NCI-H748 treated with DMSO at 0.1 percent for 48 hours (cell line): ENCODE data around the gene RNF220.
"Not testable (repeated sequence)": the region's sequence is repeated elsewhere in the genome, so short reads cannot be mapped to it uniquely, and the experiment has no call there.

Source experiments
- DNase-seq: peaks from one replicate; lab custom pipeline; 2025; lab: John Stamatoyannopoulos, UW

The RNF220 gene

DNA sequence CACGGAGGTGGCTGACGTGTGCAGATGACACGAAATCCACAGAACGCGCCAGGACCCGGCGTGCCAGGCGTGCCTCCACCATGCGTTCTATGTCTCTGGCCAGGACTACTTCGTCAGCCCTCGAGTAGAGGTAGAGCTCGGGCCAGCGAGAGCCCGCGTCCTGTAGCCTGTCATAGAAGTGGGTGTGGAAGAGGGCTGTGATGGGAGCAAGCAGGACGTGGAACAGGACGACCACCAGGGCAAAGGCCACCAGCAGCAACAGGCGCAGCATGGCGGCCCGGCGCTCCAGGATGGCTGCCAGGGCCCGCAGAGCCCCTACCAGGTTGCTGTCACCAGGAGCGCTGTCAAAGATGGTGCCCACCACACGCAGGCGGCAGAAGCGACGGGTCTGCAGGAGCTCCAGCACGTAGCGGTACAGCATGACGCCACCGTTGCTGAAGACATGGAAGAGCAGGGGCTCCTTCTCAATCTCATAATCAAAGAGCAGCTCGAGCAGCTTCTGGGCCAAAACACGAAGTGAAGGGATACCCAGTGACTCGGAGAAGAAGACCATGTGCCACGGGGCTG is 249.6 kb downstream of the RNF220 start:
- no peak for DNase-seq

DNA sequence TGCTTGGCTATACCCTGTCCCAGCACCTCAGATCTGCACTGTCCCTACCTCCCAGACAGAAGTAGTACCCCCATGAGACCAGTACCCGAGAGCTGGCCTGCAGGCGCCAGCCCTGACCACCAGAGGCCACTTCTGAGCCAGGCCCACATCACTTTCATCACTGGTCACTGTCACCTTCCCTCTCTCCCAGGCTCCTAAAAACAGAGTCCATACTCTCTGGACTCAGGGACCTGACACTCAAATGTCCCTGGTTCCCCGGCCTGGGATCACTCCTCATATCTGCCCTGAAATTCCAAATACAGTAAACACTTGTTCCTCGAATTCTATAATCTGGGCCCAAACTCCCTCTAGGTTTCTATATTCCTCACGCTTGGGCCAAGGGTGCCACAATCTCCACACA is 250.6 kb downstream of the RNF220 start:
- no peak for DNase-seq

DNA sequence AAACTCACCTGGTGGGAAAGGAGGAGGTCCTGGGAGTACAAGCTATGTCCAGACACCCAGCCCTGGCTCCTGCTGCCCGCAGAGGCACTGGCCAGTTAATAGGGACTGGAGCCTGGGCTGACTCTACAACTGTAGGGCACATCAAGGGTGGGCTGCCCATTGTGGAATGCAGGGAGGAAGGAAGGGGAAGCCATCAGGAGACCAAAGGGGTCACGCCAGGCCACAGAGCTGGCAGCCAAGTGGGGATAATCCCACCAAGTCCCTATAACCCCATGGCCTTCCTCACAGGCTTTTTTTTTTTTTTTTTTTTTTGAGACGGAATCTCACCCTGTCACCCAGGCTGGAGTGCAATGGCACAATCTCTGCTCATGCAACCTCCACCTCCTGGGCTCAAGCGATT is 254.5 kb downstream of the RNF220 start:
- no peak for DNase-seq

DNA sequence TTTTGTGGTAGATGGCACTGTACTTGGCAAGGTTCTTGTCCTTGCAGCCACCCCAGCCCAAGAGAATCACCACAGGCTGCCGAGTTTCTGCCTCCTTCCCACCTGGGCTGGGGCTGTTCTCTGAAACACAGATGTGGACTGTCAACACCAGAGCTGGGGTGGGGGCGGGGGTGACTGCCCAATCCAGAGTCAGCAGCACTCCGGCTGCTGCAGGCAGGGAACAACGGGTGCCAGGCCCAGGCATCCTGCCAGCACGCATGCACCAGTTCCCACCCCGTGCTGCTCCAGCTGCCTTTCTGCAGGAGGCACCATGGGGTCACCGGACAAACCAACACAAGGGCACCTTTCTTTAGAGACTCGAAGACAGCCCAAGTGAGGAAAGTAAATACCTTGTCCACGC is 255.1 kb downstream of the RNF220 start:
- no peak for DNase-seq

DNA sequence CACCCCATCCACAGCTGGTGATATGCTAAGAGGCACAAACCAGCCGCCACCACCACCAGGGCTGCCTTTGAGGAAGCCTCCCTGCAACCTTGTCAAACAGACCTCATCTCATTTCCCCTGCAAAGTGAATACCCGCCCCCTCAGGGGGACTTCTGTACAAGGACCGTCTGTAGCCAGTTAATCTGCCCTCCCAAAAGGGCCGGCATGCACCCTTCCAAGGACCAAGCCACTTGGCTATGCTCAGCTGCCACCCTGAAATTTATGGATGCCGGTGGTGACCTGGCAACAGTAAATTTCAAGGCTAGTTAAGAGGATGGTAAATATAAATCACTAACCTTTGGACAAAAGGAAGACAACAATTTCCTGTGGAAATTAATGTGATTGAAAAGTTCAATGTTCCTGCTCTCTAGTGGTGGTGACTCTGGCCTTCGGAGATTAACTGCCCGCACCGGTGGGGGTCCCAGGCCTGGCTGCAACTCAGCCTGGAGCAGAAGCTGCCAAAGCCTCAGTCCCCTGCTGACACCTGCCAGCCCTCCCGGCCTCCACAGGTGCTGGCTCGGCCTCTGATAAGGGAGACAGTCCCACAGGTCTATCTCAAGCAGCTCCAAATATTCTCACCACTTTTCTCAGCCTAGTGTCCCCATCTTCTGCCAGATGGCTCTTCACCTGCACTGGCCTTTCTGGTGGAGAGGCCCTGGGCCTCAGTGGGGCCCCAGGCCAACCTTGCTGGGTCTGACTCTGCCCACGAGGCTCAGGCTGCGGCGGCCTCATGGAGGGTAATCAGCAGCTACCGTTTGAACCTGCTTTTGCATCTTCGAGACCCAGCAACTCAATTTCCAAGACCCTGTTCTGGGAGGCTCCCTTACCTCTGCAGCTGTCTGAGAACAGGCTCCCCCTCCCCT is 257.0 kb downstream of the RNF220 start:
- DNase-seq = no peak

DNA sequence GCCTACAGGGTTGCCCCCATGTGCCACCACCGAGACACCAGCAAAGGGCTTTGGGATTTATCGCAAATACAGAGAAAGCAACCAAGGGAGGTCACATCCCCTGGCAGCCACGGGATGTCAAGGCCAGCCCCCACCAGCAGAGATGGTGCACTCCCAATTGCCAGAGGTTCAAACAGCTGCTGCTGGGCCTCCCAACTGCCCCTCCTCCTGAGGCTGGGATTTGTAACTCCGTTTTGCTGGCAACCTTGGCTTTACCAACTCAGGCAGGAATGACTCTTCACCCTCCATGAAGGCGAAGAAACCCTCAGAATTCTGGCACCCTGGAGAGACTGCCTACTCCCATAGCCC is 257.6 kb downstream of the RNF220 start:
- no peak for DNase-seq

DNA sequence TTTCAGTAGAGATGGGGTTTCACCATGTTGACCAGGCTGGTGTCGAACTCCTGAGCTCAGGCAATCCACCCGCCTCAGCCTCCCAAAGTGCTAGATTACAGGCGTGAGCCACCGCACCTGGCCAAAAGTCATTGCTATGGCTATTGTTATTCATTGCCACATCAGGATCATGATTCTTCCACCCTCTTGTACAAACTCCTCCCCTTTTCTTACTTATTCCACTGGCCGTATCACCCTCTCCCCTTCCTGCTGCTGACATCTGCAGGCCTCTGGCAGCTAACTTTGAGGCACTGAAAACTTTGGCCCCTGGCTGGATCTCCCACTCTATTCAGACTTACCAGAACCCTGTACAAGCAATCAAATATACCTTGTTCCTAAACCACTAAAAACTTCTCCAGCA is 258.4 kb downstream of the RNF220 start:
- DNase-seq = no peak

DNA sequence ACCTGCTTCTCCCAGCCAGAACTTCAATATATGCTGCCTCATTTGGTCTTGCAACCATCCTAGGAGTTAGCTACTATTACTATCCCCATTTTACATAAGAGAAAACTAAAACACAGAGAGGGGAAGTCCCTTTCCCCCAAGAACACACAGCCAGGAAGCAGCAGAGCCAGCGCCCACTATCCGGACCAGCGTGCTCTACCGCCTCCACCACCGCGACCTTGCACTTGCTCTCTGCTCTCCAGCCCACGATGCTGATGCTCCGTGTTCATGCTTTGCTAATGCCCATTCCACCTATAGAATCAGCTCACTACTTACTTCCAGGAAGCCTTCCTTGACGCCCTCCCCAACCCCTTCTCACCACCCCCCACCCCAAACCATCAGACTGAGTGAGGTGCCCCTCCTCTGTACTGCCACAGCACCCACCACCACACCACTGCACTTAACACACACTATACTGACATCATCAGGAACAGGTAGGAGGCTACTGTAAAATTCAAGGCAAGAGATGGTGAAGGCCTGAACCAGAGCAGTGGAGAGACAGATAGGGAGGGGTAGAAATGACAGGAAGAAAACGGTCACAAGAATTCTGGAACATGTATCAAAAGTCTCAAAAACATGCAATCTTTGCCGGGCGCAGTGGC is 259.8 kb downstream of the RNF220 start:
- no peak for DNase-seq

DNA sequence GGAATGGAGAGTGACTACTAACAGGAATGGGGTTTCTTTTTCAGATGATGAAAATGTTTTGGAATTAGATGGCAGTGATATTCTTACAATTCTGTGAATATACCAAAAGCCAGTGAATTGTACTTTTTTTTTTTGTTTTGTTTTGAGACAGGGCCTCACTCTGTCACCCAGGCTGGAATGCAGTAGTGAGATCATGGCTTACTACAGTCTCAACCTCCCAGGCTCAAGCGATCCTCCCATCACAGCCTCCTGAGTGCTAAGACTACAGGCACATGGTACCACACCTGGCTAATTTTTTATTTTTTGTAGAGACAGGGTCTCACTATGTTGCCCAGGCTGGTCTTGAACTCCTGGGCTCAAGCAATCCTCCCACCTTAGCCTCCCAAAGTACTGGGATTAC is 261.7 kb downstream of the RNF220 start:
- not testable (repeated sequence) for DNase-seq

DNA sequence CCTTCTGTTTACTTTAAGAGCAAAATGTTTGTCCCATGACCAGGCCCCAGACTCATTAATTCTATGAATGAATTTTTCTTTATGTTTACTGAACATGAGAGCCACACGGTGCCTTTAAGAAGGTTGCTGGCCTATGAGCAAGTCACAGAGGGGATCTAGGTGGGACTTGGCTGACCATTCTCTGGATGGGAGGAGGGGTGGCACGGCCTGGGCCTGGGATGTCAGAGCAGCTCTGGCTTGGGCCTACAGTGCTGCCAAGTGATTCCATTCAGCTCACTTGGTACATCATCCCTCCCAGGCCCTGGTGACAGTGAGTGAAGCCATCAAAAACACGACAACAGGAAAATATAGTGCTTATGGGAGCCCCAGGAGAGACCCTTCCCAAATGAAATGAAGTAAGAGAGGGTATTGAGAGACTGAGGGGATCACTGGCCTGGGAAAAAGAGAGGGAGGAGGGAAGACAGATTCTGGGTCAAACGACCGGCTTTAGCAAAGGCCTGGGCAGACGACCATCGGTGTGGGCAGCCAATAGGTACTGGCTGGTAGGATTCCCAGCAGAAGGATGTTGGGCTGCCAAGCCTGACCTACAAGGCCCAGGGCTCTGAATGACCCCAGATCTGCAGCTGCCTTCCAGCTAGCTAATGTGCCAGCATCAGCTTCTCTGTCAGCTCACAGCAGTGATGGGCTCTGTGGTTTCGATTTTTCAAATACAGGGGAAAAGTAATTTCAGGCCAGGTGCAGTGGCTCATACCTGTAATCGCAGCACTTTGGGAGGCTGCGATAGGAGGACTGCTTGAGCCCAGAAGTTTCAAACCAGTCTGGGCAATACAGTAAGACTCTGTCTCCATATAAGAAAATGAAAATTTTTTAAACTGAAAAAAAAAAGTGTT is 265.9 kb downstream of the RNF220 start:
- no peak for DNase-seq

DNA sequence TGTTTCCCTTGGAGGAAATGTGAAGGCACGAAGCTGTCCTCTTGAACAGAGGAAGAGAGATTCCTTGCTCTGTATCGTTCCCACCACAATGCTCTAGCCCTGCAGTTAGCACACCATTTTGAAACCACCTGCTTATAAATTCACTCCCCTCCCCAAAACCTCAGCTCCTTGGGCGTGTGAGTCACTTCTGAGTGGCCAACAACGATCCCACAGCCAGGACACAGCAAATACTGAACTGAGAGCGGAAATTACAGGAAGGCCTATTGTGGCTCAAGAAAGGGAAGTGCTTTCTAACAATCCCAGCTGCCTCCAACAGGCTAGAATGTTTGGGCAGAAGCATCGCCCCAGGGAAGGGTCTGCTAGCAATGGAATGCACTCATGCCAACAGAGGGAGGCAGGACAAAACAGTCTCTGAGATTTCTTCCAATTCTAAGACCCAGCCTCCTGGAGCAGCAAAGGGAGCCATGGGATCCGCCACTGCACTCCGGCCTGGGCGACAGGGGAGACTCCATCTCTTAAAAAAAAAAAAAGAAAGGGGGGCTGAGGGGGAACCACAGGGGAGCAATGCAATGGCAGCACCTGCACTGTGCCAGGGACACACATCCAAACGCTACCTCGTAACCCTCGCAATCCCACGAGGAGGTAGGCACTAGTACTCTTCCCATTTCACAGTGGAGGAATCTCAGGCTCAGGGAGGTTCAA is 267.4 kb downstream of the RNF220 start:
- no peak for DNase-seq

DNA sequence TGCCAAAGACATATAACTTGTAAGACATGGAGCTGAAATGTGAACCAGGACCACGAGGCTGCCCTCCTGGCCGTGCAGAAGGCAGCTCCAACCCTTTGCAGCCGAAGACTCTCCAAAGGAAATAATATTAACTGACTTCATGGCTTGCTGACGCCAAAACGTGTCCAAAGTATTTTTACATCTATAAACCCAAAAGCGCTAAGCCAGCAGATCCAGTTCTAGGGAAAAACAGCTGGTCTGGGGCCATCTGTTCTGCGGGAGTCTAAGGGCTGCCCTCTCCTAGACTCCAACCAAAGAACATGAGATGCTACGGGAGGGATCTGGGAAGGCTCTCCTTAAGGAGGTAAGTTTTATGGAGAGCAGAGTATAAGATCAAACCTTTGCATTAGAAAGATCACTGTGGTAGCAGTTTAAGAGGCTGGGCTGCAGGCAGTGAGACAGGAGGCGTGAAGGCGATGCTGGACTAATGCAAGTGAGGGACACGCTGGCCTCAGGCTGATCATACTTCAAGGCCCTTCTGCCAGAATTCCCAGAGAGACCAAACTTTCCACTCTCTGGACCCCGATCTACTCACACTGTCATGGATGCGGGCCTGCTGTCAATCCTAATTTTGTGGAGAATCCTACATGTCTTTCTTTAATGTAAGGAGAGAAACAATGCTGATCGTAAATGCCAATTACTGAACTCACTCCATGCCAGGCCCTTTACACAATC is 268.1 kb downstream of the RNF220 start:
- DNase-seq = no peak

DNA sequence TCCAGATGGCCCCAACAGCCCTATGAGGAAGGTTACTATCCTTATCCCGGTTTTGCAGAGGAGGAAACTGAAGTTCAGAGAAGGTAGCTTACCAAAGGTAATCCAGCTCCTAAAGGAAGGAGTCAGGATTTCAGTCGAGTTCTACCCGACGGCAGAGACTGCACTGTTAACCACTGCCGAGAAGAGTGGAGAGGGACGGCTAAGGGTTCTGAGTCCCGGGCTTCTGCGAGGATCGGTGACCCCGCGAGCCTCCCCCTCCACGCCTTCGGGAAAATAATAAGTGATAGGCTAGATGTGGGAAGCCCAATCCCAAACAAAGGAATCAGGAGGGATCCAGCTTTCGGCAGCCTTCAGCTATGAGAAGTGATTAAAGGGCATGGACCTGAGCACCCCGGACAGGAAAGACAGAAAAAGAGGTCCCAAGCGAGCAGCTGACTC is 268.6 kb downstream of the RNF220 start:
- no peak for DNase-seq

DNA sequence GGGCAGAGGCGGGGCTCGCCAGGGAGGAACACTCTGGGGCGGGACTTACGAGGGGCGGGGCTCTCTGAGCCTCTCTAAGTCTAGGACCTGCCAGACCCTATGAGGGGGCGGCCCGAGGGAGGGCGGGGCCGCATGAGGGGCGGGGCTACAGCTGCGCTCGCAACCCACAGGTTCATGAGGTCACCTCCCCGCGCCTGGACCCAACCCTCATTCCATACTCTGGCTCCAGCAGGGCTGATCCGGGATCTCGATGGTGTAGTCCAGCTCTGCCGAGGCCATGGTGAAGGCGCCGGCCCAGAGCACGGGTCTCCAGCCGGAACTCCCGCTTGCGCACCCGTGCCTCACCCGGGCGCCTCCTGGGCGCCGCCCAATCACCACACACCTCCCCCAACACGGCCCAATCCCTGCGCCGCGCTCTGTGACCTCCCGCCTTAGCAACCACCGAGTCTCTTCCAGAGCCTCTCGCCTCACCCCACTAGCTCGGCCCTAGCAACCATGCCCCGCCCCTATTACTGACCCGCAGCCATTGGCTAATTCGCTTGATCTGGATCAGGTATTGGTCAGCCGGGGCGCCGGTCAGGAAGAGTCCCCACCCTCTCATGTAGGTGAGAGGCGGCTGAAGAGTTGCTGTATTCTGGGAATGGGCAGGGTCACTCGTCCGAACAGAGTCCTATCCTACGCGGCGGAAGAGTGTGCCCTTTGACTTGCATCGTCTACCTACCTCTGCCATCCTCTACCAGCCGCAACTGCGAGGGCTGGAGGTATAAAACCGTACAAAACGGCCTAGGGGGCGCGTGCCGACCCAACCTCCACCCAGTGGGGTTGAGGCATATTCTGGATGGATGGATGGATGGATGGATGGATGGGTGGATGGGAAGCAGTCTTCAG is 269.3 kb downstream of the RNF220 start, which contains the start of the genes ARMH1 and TMEM53:
ARMH1 (plus strand) TSS at position 602 of the 888 bp plus-strand sequence. CDS start 14,984 bp downstream, outside the sequence.
TMEM53 (minus strand) TSS at position 369 of the 888 bp plus-strand sequence; CDS start at position 279, 90 bp downstream.
- DNase-seq = peak; percentile 98

DNA sequence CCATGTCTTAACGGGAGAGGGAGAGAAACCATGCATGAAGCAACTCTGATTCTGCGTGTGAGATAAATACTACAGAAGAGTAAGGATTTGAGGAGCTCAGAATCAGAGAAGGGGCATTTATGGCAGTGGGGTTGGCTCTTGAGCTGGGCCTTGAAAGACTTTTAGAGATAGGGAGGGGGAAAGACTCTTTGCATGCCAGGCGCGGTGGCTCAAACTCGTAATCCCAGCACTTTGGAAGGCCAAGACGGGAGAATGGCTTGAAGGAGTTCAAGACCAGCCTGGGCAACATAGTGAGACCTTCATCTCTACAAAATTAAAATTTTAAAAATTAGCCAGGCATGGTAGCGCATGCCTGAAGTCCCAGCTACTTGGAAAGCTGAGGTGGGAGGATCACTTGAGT is 270.1 kb downstream of the RNF220 start:
- DNase-seq = no peak

DNA sequence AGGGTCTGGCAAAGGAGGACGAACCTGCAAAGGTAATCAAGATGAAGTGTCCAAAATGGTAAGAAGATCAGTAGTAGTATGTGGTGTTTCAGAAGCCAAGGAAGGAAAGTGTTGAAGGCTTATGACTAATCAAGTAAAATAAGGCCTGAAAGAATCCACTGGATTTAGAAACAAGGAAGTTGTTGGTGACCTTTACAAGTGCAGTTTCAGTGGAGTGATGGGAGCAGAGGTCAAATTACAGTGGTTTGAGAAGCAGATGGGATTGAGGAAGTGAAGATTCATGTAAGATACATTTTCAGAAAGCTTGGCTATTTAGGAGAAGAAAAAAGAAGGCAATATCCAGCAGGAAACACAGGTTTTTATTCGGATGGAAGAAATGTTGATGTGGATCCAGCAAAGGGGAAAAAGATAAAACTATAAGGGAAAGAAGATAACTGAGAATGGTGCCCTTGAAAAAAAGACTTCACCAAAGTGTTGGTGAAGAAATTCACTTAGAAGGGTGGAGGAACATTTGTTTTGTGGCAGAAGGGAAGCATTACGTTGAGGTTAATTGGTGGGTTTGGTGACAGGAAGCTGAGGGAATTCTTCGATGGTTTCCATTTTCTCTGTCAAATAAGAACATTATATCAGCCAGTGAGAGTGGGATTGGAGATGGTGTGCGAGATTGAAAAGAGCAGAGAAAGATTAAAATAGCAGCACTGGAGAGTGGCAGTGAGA is 271.6 kb downstream of the RNF220 start:
- DNase-seq = no peak

DNA sequence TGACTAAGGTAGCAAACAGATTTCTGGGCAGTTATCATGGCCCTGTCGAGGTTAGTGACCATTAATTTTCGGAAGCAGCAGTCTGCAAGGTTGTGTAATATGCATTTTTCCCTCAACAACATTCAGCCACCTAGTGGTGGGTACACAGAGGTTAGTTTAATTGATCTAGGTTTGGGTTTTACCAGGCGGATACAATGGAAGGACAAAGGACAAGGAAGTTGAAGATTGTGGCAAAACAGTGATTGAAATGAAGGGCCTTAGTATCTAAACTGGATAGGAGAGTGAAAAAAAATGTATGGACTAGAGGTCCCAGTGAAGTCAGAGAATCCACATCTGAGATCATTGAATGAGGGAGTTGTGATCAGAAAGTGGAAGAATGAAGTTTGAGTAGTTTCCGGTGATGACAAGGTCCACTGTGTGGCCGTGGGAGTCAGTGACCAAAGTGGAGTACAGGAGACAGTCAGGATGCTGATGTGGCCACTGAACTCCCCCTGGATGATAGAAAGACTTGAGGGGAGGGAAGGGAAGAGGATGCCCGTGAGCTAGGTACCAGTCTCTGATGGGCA is 272.2 kb downstream of the RNF220 start:
- DNase-seq = no peak

DNA sequence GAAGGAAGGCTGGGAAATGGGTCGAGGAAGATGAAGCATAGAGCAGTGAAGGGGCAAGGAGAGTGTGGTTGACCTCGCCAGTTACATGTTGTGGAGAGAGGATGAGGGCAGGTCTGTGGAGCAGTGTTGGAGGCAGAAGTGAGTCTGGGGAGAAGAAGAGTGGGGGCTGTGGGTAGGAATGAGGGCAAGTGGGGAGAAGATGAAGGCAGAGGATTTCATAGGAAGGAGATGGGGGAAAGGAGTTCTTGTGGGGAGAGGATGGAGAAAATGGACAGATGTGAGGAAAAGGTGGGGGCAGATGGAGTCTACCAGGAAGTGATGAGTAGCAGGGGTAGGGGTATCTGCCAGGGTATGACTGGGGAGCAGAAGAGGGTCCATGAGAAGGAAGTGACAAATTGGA is 273.1 kb downstream of the RNF220 start:
- no peak for DNase-seq

DNA sequence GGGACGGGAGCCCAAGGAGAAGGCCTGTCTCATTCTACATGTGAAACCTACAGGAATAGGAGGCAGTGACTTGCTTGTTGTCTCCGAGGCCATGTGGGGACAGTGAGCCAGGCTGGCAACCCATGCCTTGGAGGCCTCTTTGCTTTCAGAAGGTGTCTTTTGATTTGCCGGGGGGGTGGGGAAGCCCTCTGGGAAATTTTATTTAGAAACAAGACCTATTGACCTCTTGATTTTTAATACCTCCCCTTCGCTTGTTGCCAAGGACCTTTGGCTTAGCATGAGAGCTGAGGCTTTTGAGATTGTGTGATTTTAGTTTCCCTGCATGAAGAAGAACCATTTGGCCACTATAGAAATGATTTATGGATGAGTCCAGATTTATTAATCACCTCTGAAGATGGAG is 273.6 kb downstream of the RNF220 start:
- no peak for DNase-seq
